GM21529 (cell line): Measurements from ENCODE around the gene LRRTM4.

Experiments used
- ATAC-seq: cut with Tn5 transposase; IDR thresholded peaks from one replicate; pipeline ENCODE4 v1.9.1; 2021; ENCODE audit not compliant: unreplicated experiment

LRRTM4 gene

DNA sequence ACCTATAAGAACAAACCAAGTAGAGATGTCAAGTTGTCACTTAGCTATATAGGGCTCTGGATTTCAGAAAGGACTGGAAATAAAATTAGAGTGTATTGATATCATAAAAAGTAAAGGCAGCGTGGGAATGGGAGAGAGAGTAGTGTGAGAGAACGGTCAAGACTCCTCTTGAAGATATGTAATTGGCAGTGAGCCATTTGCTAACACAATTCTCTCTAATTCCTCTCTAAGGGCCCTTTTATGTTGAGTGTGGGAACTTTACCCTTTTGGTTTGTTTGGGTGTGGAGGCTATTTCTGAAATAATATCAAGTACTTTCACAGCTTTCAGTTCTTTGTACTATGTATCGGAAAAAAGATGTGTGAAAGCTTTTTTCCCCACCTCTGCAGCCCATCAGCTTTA is 196.8 kb downstream of the LRRTM4 start:
- no peak for ATAC-seq

DNA sequence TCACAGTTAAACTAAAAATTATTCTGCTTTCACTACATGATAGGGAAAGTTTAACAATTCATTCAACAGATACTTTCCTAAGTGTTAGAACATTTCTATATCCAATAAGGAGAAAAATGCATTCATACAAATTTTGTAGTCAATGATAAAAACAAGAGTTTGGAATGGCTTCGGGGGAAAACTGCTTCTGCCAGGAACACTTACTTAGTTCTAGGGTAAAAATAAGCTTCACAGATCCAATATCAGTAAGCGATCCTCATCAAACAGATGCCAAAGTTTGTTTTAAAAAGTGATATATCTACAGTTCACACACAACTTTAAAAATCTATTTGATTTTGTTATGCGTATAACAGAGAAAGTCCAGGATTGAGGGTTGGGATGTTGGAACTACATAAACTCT is 199.7 kb downstream of the LRRTM4 start:
- no peak for ATAC-seq

DNA sequence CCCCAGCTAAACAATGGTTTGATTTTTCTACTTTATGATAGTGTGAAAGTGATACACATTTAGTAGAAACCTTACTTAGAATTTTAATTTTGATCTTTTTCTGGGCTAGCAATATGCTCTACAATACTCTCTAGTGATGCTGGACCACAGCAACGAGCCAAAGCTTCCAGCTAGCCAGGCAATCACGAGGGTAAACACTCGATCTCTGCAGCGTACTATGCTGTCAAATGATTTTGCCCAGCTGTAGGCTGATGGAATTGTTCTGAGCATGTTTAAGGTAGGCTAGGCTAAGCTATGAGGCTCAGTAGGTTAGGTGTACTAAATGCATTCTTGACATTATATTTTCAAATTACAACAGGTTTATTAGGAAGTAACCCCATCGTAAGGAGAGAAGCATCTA is 207.5 kb downstream of the LRRTM4 start:
- ATAC-seq = no peak

DNA sequence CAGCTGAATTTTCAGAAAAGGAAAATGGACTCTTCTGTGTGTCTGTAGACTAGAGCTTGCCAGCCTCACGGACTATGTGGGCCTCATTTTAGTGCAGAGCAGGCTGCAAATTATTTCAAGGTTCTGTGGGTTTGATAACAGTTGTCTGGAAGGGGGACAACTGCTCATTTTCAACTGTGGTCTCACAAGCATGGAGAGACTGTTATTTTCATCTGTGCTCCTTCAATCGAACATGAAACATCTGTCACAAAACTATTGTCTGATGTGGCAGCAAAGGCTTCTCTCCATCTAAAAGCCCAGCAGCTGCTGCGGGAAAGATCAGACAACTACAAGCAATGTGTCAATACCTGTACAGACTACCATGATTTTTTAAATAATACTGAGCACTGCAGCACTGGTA is 211.8 kb downstream of the LRRTM4 start:
- ATAC-seq = no peak

DNA sequence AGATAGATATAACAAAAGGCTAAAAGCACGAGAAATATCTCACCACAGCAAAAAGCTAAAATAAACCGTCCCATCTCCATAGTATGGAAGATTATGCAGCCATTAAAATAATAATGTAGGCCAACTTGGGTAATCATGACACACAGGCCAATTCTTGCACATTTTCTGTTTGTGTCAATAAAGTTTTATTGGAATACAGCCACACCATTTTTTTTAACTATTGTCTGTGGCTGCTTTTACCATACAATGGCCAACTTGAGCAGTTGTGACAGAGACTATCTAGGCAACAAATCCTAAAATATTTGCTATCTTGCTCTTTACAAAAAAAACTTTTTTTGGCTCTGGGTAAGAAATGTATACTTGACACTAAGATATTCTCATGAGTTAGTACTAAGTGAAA is 212.5 kb downstream of the LRRTM4 start:
- ATAC-seq = no peak

DNA sequence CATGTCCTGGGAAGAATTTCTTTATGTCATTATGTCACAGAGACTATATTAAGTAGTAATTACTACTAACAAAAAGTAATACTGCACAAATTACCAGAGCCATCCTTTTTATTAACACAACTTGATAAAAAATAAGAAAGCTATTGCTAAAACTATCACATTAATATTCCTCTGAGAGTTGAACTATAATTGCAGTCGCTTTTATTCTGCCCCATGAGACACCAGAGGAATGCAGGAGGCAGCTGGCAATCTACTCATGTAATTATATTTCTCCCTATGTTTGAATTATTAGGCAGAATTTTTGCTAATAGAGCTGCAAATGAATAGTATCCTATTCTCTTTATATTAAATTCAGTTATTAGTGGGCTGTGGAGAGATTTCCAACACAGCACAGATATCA is 220.7 kb downstream of the LRRTM4 start:
- no peak for ATAC-seq

DNA sequence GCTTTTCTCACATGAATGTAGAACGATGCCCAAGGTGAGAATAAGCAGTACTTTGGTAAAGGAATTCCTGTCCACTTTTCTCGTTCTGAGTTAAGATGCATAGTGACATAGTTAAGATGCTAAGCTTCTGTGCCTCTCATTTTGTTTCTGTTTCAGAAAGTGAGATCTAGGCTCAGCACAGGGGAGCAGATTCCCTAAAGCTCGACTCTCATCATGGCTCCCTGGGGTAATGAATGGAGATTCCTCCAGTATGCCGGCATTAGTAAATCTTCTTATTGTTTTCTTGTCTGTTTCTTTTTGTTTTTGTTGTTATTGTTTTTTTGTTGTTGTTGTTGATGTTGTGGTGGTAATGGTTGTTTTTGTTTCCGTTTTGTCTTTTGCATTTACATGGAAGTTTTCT is 225.4 kb downstream of the LRRTM4 start:
- no peak for ATAC-seq

DNA sequence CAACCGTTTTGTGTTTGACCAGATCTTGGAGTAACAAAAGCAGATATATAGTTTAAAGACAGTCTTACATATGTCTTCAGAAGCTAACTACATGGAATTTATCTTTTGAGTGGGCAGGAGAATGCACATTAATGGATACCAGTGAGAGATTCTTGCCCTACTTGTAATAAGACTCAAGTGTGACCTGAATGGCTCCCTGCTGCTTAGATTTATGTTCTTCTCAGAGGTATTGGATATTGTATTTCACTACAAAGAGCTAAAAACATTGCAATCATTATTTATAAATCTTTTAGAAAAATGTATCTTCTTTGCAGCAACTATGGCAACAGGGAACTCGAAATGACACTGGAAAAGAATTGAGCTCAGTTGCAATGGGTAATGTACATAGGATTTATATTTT is 227.7 kb downstream of the LRRTM4 start:
- ATAC-seq = no peak

DNA sequence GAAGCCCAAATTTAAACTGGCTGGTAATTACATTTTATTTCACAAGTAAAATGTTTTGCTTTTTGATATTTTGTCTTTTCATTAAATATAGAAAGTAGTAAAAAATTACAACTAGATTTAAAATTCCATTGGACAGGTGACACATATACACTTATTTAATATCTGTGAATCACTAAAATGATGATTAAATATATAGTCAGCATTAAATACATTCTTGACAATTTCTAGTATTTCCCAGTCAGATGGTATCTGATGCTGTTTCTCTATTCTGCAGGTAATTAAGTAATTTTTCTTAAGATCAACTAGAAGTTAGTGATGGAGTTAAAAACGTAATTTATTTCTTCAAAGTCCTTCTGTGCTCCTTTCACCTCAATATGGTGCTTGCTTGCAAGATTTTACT is 237.8 kb downstream of the LRRTM4 start:
- ATAC-seq = no peak

DNA sequence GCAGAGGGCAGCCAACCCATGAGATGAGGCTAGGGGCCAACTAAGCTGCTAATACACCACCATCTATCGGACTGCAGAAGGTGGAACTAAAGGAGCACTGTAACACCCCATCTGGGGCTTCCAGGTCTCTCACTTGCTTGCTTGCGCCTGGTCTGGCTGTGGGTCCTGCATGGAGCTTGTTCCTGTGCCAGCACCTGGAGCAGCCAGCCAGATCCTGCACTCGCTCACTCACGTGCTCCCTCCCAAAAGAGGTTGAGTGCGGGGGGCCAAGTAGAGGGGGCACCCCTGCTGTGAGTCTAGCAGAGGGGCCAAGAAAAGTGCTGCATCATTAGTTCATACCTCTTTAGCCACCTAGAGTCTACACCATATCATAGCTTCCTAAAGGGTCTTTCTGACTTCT is 250.9 kb downstream of the LRRTM4 start:
- ATAC-seq = no peak

DNA sequence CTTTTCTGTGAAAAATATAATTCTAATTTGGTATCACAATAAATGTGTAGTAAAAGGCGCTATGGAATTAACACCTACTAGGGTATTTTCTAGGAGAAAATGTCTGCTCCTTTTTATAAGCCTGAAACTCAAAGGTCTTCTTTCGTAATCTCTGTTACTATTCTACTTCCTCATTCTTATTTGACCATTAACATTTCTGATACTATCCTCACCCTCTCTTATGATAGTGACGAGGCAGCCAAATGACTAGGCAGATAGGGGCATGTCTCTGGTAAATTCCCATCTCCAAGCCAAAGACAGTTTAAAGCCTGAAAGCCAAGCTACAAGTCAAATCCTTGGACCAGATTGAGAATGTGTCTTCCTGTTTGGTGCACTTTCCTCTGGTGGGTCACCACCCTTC is 251.7 kb downstream of the LRRTM4 start:
- ATAC-seq = no peak

DNA sequence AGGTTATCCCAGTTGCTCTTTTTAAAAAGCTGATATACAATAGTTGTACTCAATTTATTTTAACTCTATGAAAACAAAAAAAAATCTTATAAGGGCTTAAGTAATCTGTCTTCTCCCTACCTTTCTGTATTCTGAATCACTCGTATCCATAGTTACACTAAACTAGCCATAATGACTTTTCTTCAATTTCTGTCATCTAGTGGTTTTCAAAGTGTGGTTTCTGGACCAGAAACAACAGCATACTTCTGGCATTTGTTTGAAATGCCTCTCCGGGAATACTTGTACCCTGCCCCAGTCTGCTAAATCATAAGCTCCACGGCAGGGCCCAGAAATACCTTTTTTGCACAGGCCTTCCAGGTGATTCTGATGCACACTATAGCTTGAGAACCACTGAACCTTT is 253.6 kb downstream of the LRRTM4 start:
- no peak for ATAC-seq

DNA sequence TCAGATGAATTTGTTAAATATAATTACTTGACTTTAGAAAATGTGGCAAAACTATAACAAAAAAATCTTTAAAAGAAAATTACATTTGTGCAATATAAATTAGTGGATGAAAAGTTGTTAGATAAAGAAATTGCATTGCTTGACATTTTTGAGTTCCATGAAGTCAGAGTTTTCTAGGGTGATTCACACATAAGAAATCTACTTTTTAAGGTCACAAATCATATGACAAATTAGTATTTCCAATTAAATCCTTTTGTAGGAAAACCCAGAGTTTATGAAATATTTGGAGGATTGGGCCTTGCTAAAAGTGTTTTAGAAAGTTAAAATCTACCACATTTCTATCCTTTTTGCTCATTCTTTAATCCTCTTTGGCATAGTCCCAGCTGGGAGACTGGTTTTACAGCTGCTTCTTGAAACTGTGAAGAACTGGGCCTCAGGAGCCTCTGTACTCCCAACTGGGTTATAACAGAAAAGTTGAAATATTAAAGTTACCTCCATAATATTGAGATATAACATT is 289.2 kb downstream of the LRRTM4 start:
- no peak for ATAC-seq

DNA sequence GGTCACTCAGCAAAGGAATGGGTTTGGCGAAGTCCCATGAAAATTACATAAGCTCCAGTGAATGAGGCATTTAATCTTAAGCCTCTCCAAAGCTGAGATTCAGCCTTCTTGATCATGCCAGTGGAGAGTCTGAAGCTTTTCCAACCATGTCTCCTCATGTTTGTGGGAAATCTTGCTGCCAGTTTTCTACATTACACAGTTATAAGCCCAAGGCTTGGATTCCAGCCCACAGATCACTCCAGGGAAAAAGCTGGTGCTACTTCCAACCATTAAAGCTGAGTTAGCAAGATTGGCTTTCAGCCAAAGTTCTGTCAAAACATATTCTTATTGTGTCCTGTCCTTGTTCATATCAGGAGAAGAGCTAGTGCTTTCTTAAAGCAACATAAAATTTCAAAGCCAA is 293.8 kb downstream of the LRRTM4 start:
- ATAC-seq = no peak

DNA sequence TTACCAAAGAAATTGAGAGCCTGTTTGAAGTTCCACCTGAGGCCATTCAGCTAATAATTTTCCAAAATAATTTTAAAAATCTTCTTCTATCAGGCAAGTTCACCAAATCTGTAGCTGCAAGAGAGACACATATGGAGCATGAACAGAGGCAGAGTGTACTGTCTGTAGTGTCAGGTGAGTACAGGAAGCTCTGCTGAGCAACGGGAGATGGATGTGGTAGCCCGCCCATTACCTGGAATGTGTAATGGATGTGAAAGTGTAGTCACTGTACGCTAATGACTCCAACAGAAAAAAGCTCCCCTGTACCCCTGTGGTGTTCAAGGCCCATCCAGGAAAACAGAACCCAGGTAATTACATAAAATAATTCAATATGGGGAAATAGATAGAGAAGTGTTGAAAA is 311.5 kb downstream of the LRRTM4 start:
- no peak for ATAC-seq

DNA sequence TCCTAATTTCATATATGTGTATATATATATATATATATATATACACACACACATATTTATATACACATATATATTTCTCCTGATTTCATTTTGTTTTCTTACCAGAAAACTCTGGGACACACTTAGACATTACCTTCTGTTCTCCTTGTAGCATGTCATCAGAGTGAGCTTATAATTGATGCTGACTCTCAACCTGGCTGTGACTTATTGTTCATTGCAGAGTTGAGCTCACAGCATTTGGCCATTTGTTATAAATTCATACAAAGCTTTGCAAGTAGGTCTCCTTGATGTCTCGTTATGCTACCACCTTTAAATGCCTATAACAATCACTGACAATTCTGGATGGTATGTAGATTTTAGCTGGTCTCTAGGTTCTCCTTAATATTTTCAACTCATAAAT is 314.8 kb downstream of the LRRTM4 start:
- no peak for ATAC-seq

DNA sequence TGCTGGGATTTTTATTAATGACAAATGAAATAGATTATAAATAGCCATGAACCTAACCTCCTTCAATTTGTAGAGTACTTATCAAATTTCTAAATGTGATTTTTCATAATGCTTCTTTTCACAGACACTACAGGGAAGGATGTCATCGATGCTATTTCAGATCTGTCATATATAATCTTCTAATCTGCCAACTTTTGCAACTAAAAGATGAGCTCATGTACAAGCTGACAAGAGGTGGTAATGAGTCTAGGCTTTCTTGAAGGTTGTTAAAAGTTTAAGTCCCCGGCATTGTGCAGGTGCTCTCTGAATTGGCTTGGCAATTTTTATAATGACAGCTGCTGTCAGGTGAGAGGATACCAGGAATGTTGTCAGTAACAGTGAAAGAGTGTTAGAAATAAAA is 320.4 kb downstream of the LRRTM4 start:
- ATAC-seq = no peak

DNA sequence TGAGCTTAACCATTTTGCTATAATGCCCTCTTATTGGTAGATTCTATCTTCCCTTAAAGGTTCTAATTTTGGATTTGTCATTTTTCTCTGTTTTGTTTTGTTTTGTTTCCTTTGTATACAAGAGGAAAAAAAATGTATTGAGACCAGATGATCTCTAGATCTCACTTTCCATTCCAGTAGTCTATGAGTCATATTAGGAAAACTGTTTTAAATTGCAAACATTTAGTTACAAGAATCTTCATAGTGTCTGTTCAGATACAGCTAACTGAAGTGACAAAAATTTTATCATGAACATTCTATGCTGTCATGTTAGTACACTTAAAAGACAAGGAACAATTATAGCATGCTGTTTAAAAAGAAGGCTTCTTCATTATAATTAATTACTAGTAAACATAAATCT is 322.8 kb downstream of the LRRTM4 start:
- ATAC-seq = no peak

DNA sequence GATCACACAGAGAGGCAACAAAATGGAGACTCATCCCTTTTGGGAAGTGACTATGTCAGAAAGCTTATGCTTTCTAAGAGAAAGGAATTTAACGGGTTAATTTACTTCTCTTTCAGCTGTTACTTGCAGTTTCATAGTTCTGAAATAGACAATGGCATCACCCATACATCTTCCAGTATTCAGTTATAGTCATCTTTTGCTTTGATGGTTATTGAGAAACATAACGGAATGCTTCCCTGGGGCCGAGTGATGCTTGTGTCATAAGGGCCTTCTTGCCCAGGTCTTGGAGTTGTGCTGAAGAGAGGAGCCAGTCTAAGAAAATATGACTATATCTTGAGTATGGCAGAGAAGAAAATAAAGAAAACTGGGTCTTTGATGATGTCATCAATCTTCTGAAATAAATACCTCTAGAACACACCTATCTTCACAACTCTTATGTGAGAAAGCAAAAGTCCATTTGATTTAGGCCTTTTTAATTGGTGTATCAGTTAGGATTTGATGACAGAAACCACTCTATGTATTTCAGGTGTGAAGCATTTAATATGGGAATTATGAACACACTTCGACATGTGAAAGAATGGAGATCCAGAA is 328.2 kb downstream of the LRRTM4 start:
- ATAC-seq = no peak

DNA sequence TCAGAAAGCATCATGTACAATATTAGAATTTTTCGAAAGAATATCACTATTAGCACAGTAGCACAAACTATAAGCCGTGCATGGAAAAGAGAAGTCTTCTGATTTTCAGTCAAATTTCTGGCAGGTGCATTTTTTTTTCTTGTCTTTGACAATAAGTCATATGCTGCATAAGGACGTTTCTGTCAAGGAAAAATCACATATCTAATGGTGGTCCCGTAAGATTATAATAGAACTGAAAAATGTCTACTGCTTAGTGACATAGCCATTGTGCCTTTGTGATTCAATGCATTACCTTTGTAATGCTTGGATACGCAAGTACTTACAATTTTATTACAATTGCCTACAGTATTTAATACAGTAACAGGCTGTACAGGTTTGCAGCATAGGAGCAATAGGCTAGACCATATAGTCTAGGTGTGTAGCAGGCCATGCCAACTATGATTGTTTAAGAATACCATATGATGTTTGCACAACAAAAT is 329.3 kb downstream of the LRRTM4 start:
- ATAC-seq = no peak

DNA sequence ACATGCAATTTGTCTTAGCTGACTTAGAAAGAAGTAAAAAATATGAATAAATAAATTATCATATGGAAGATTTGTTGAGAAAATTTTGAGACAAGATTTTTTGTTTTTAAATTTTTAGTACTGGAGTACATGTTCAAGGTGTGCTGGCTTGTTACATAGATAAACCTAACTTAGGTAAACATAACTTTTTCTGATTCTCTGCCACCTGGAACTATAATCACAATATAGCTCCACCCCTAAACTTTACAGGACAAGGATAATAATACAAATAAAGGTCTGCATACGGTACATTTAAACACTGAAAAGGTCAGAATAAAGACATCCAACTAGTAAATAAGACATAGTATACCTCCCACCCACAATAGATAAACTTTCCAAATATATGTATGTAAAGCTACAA is 330.5 kb downstream of the LRRTM4 start:
- ATAC-seq = no peak

DNA sequence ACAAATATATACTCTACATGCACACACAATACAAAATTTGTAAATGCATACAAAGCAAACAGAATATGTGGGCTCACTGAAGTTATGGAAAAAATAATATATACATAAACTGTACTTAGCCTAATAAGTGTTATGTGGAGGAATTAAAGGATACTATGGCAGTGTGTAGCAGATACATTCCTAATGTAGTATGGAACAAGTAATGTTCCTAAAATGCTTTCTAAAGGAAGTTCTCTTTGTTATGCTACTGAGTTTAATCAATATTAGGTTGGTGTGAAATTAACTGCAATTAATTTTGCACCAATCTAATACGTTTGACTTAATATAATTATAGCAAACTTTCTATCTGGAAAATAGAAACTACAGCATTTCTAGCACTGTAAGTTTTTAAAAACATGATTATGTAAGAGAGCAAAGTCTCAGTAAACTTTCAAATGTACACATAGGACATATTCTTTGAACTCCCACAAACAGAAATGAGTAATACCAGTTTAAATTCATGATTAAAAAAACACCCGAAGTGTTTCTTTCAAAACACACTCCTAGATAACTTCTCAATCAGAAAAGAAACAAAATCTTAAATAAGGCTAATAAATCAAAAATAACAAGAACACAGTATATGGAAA is 331.3 kb downstream of the LRRTM4 start:
- no peak for ATAC-seq

DNA sequence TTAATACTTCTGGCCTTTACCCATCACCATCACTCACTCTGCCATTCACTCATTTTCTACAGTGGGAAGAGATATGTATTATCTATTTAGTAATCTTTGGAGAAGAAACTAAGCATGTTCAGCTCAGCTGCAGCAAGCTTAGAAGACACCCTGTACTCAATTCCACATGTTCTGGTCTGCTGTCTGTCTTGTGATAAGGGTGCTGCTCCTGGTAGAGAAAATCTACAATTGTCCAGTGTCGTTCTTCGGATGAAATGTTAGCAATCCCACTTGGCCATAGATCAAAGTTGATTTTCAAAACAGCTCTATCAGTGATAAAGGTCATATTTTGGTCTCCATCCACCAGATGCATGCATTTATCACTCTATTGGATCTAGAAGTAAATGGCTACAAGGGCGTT is 337.1 kb downstream of the LRRTM4 start:
- ATAC-seq = no peak
